Measurements from ENCODE around the gene LPAR4. TPM values are rescaled to one million over a fixed set of nuclear protein-coding genes. Genes with fewer than 3 reads are reported as not detected.
A peak's percentile ranks its signal among the peaks of the same experiment; 100 is the strongest.

The LPAR4 gene
- polyA plus RNA-seq, 3 donors = not detected

- Histone ChIP-seq H3K9me3 (replicated peaks in 1 of 2; ENCODE audit: control insufficient read depth in 1 of 2, insufficient read depth in 1 of 2, low read length in 2 of 2) (no peaks in the 10 kb centered on the region), H2AFZ (ENCODE audit: insufficient read depth, low read depth, low read length, poor library complexity, severe bottlenecking) (no peak overlapping the region), H3K36me3 (replicated peaks in 1 of 2; ENCODE audit: control insufficient read depth in 1 of 2, insufficient read depth in 2 of 2, low read length in 2 of 2) (no peaks in the 10 kb centered on the region), H3K27ac (ENCODE audit: low read depth in 1 of 2, low read length in 2 of 2) (no peak overlapping the region), H3K27me3 (ENCODE audit: control insufficient read depth in 2 of 2, insufficient read depth in 2 of 2, low read length in 2 of 2) (no peaks in the 10 kb centered on the region), H4K20me1 (ENCODE audit: insufficient read depth, low read length) (no peaks in the 10 kb centered on the region), H3K4me2 (replicated peaks; ENCODE audit: extremely low read depth, low read length, poor library complexity, severe bottlenecking) (no peak overlapping the region), H3K79me2 (ENCODE audit: insufficient read depth, low read length) (no peaks in the 10 kb centered on the region), H3K4me1 (ENCODE audit: control insufficient read depth in 1 of 2, insufficient read depth in 2 of 2, low read length in 2 of 2) (peaks cover 7 to 12% of the 10 kb centered on the region in 2 donors), H3K4me3 (replicated peaks in 1 of 3; ENCODE audit: low read depth in 2 of 3, low read length in 3 of 3) (no peak overlapping the region), H3K9ac (ENCODE audit: insufficient read depth, low read length, poor library complexity, severe bottlenecking) (no peak overlapping the region)
- intact Hi-C loops (cut with micrococcal nuclease) = no loop called here
- no peak for TF ChIP-seq CTCF (IDR thresholded peaks at IDR 0.05)
- Mint-ChIP-seq H3K4me3 (no peak overlapping the region), H3K9me3 (no peaks in the 10 kb centered on the region), H3K36me3 (no peaks in the 10 kb centered on the region), H3K27ac (no peak overlapping the region), H3K4me1 (peaks cover 22% of the 10 kb centered on the region), H3K27me3 (ENCODE audit: low read depth in 3 of 3) (no peaks in the 10 kb centered on the region)
- no CpG with 5 or more reads among the region's 3 CpGs for WGBS (ENCODE audit: insufficient coverage)
- no peak for DNase-seq
Observed at GRCh38 chrX:78753571-78753970, 6.1 kb downstream of the LPAR4 start.

GRCh38 chrX:78754917-78755316 lies 7.4 kb downstream of the LPAR4 start:
- H2AFZ ChIP-seq (ENCODE audit: insufficient read depth, low read depth, low read length, poor library complexity, severe bottlenecking) = no peak overlapping the region
- H3K4me3 Mint-ChIP-seq = peak overlapping the region in 1 of 2 donors; percentile 49
- intact Hi-C loops (cut with micrococcal nuclease) = no loop called here
- H3K79me2 ChIP-seq (ENCODE audit: insufficient read depth, low read length) = no peaks in the 10 kb centered on the region
- peaks cover 7 to 12% of the 10 kb centered on the region in 2 donors for H3K4me1 ChIP-seq (ENCODE audit: control insufficient read depth in 1 of 2, insufficient read depth in 2 of 2, low read length in 2 of 2)
- WGBS (ENCODE audit: insufficient coverage) = no CpG with 5 or more reads among the region's 5 CpGs
- H3K36me3 Mint-ChIP-seq = no peaks in the 10 kb centered on the region
- TF ChIP-seq CTCF (IDR thresholded peaks at IDR 0.05) = no peak
- H3K36me3 ChIP-seq (replicated peaks in 1 of 2; ENCODE audit: control insufficient read depth in 1 of 2, insufficient read depth in 2 of 2, low read length in 2 of 2) = no peaks in the 10 kb centered on the region
- DNase-seq = peak in 1 of 3 donors; percentile 2
- H3K9ac ChIP-seq (ENCODE audit: insufficient read depth, low read length, poor library complexity, severe bottlenecking) = no peak overlapping the region
- H3K4me1 Mint-ChIP-seq = peaks cover 22% of the 10 kb centered on the region
- H4K20me1 ChIP-seq (ENCODE audit: insufficient read depth, low read length) = no peaks in the 10 kb centered on the region
- no peaks in the 10 kb centered on the region for H3K9me3 ChIP-seq (replicated peaks in 1 of 2; ENCODE audit: control insufficient read depth in 1 of 2, insufficient read depth in 1 of 2, low read length in 2 of 2)
- no peak overlapping the region for H3K27ac ChIP-seq (ENCODE audit: low read depth in 1 of 2, low read length in 2 of 2)
- peak overlapping the region in 1 of 7 donors; percentile 16 for H3K27ac Mint-ChIP-seq
- no peak overlapping the region for H3K4me2 ChIP-seq (replicated peaks; ENCODE audit: extremely low read depth, low read length, poor library complexity, severe bottlenecking)
- no peak overlapping the region for H3K4me3 ChIP-seq (replicated peaks in 1 of 3; ENCODE audit: low read depth in 2 of 3, low read length in 3 of 3)
- peaks cover 0 to 2% (median 0%) of the 10 kb centered on the region in 7 donors for H3K9me3 Mint-ChIP-seq
- no peaks in the 10 kb centered on the region for H3K27me3 ChIP-seq (ENCODE audit: control insufficient read depth in 2 of 2, insufficient read depth in 2 of 2, low read length in 2 of 2)
- H3K27me3 Mint-ChIP-seq (ENCODE audit: low read depth in 3 of 3) = no peaks in the 10 kb centered on the region
